Endodermal cell (in vitro differentiated cells): Measurements from ENCODE around the gene BTRC. TPM values are rescaled to one million over a fixed set of nuclear protein-coding genes. Genes with fewer than 3 reads are reported as not detected.
"Not testable (repeated sequence)": the region's sequence is repeated elsewhere in the genome, so short reads cannot be mapped to it uniquely, and the experiment has no call there.

ENCODE experiments used
- DNase-seq: peaks from one replicate; pipeline ENCODE4 v3.0.0-alpha.2; 2017
- H3K27ac ChIP-seq: 2 replicates; pipeline ENCODE4 v1.5.1; 2013; ENCODE audit warnings: mild to moderate bottlenecking, low read depth, low read length, moderate library complexity
- H3K27me3 ChIP-seq: 2 replicates; pipeline ENCODE4 v1.6.1; 2013; ENCODE audit warnings: mild to moderate bottlenecking, low read length, moderate library complexity; ENCODE audit not compliant: insufficient read depth, control insufficient read depth, poor library complexity, severe bottlenecking
- H3K36me3 ChIP-seq: 2 replicates; pipeline ENCODE4 v1.7.0; 2013; ENCODE audit warnings: mild to moderate bottlenecking, low read length, moderate library complexity; ENCODE audit not compliant: control insufficient read depth, insufficient read depth
- H3K4me1 ChIP-seq: one replicate; pipeline ENCODE4 v1.7.0; 2013; ENCODE audit warnings: low read length; ENCODE audit not compliant: control insufficient read depth, insufficient read depth
- H3K4me3 ChIP-seq: 2 replicates; pipeline ENCODE4 v1.5.1; 2013; ENCODE audit warnings: mild to moderate bottlenecking, low read length, moderate library complexity
- H3K9ac ChIP-seq: 2 replicates; pipeline ENCODE4 v1.6.1; 2013; ENCODE audit warnings: mild to moderate bottlenecking, low read length, moderate library complexity; ENCODE audit not compliant: poor library complexity, severe bottlenecking; ENCODE audit errors: extremely low read depth
- H3K9me3 ChIP-seq: 2 replicates; pipeline ENCODE4 v1.6.1; 2013; ENCODE audit warnings: mild to moderate bottlenecking, low read length, moderate library complexity; ENCODE audit not compliant: control insufficient read depth
- H3K27ac Mint-ChIP-seq: 2 replicates; pipeline ENCODE4 v1.8.0; 2020; ENCODE audit warnings: mixed read lengths
- H3K27me3 Mint-ChIP-seq: 2 replicates; pipeline ENCODE4 v1.8.0; 2021; ENCODE audit warnings: mild to moderate bottlenecking, mixed read lengths; ENCODE audit not compliant: insufficient read depth
- H3K36me3 Mint-ChIP-seq: 2 replicates; pipeline ENCODE4 v1.8.0; 2020; ENCODE audit warnings: low read depth, mixed read lengths
- H3K4me1 Mint-ChIP-seq: 2 replicates; pipeline ENCODE4 v1.8.0; 2020; ENCODE audit warnings: mixed read lengths
- H3K4me3 Mint-ChIP-seq: 2 replicates; pipeline ENCODE4 v1.8.0; 2020; ENCODE audit warnings: mild to moderate bottlenecking, moderate library complexity, mixed read lengths
- H3K9me3 Mint-ChIP-seq: 2 replicates; pipeline ENCODE4 v1.8.0; 2020; ENCODE audit warnings: mild to moderate bottlenecking, mixed read lengths
- CTCF ChIP-seq: fragments of 200-600 bp; sonication (generic); conservative IDR thresholded peaks from 2 replicates; pipeline ENCODE4 v1.5.0; 2021; ENCODE audit warnings: antibody characterized with exemption, mild to moderate bottlenecking
- WGBS, 2 experiments: methylation state at CpG; one replicate each; pipeline versions ENCODE4 v1.1.5 to v1.1.7; 2013; ENCODE audit warnings: missing lambda C conversion rate in 2 of 2, mixed read lengths in 1 of 2; ENCODE audit not compliant: insufficient coverage in 1 of 2, insufficient read length in 1 of 2; 5-methylcytosine and 5-hydroxymethylcytosine counted together
- total RNA-seq, 2 donors: library from RNA; stranded (reverse); fragmentation: NEBNext Ultra II Directional in 1 of 2; extraction: Animal tissue kit (Norgen Biotek cat#: 25700) in 1 of 2; gene quantifications; 2 replicates in 1 of 2; 3 replicates in 1 of 2; pipeline ENCODE4 v1.2.1, GENCODE V29; 2021

Gene BTRC
- total RNA-seq, 2 donors from 2014 or later = 30.1 to 38.2 TPM

- Histone ChIP-seq H3K4me3 (no peak overlapping the region), H3K27me3 (peaks cover 12% of the 10 kb centered on the region), H3K9me3 (peaks cover 15% of the 10 kb centered on the region), H3K4me1 (peaks cover 7% of the 10 kb centered on the region), H3K36me3 (no peaks in the 10 kb centered on the region), H3K9ac (no peak overlapping the region), H3K27ac (no peak overlapping the region)
- peak; percentile 52 for DNase-seq
- Mint-ChIP-seq H3K4me1 (peaks cover 6% of the 10 kb centered on the region), H3K27me3 (peaks cover 28% of the 10 kb centered on the region), H3K4me3 (no peak overlapping the region), H3K27ac (no peak overlapping the region), H3K36me3 (no peaks in the 10 kb centered on the region), H3K9me3 (peaks cover 16% of the 10 kb centered on the region)
- peak; percentile 46 for TF ChIP-seq CTCF
- WGBS, 2 experiments = 95% methylated on average over 2 of the region's 2 CpGs; no CpG with 5 or more reads in 1 of the 2 experiments
Measured at GRCh38 chr10:101323495-101323894, 30.5 kb upstream of the BTRC start.

- H3K27me3 ChIP-seq = peaks cover 12% of the 10 kb centered on the region
- DNase-seq, H3K4me3 ChIP-seq, H3K27ac Mint-ChIP-seq, H3K4me1 Mint-ChIP-seq, H3K4me3 Mint-ChIP-seq, H3K36me3 Mint-ChIP-seq, H3K4me1 ChIP-seq, H3K36me3 ChIP-seq, H3K27ac ChIP-seq, H3K9ac ChIP-seq: not testable (repeated sequence)
- 92% methylated on average over 1 of the region's 1 CpG; no CpG with 5 or more reads in 1 of the 2 experiments for WGBS, 2 experiments
- H3K9me3 Mint-ChIP-seq = peaks cover 19% of the 10 kb centered on the region
- H3K27me3 Mint-ChIP-seq = peaks cover 31% of the 10 kb centered on the region
- H3K9me3 ChIP-seq = peaks cover 15% of the 10 kb centered on the region
Measured at GRCh38 chr10:101327454-101327853, 26.5 kb upstream of the BTRC start.

- peaks cover 15% of the 10 kb centered on the region for H3K9me3 ChIP-seq
- peaks cover 23% of the 10 kb centered on the region for H3K27me3 Mint-ChIP-seq
- no peak overlapping the region for H3K4me3 Mint-ChIP-seq
- H3K27ac Mint-ChIP-seq = no peak overlapping the region
- peaks cover 19% of the 10 kb centered on the region for H3K9me3 Mint-ChIP-seq
- H3K27me3 ChIP-seq = peaks cover 12% of the 10 kb centered on the region
- 91 to 100% methylated on average over 1 to 3 of the region's 3 CpGs for WGBS, 2 experiments
- no peaks in the 10 kb centered on the region for H3K4me1 ChIP-seq
- no peaks in the 10 kb centered on the region for H3K36me3 ChIP-seq
- no peak overlapping the region for H3K4me3 ChIP-seq
- H3K36me3 Mint-ChIP-seq = no peaks in the 10 kb centered on the region
- DNase-seq = no peak
- H3K9ac ChIP-seq = no peak overlapping the region
- TF ChIP-seq CTCF = no peak
- no peak overlapping the region for H3K27ac ChIP-seq
- H3K4me1 Mint-ChIP-seq = peaks cover 7% of the 10 kb centered on the region
Measured at GRCh38 chr10:101329341-101330032, 24.5 kb upstream of the BTRC start.
